GM19238 (cell line): ENCODE results near the gene B4GALT2.

Experiments
- DNase-seq: peaks from one replicate; pipeline ENCODE4 v3.0.0; 2011; ENCODE audit warnings: low spot score; ENCODE audit not compliant: insufficient read length

B4GALT2 gene

DNA sequence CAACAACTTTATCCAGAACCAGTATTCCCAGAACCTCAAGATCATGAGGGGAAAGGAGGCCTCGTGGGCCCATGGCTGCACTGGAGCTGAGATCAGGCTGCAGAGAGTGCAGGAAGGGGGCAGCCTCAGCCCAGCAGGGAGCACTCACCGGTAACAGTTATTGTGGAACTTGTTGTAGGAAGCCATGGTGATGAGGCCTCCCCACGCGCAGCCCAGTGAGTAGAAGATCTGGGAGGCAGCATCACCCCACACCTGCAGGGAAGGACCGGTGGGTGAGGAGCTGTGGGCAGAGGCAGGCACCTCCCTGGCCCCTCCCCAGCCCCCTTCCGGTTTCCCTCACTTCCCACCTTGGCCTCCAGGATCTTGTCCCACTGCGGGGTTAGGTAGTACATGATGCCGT, 23.2 kb downstream of the B4GALT2 start:
- no peak for DNase-seq

DNA sequence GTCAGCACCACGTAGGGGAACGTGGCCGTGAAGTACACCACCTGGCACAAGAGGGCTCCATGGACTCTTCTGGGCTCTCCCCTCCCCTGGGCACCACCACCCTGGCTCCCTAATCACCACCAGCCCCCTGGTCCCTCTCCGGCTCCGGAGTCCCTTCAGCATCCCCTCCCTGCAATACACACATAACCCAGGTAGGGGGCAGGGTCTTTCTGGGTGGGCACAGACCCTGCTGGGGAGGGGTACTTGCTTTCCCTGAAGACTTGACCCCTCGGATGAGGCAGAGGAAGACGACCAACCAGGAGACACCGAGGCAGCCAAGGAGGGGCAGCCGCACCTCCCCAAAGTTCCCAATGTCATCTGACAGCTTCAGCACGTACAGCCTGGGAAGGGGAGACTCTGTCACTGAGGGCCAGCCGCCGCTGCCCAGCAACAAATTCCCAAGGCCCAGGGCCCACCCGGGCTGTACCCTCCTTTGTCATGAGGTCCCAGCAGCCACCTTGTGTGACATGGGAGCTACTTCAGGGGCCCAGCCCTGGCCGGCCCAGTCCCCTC, 23.7 kb downstream of the B4GALT2 start:
- no peak for DNase-seq

GRCh38 chr1:44008259-44008658, 29.2 kb downstream of the B4GALT2 start:
- DNase-seq = no peak

DNA sequence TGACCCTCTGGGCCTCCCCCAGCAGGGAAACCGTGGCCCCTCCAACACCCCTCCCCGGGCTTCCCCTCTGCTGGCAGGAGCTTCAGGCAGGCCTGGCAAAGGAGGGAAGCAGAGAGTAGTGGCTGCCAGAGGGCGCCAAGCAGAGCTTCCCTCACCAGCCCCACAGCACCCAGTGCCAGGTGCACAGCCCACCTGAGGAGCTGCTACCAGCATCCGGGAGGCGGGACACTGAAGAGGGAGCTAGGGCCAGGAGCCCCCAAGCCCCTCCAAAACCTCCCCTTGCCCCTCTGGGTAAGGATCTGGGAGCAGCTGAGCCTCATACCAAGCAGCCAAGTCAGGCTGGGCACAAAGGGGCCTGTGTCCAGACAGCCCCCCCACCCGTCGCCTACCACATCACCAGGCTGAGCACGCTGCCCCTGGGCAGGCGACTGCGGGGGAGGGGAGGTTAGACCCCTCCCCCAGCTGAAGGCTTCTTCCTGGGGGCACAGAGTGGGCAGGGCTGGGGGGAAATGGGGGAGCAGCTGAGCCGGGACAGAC, 32.0 kb downstream of the B4GALT2 start:
- DNase-seq = no peak

DNA sequence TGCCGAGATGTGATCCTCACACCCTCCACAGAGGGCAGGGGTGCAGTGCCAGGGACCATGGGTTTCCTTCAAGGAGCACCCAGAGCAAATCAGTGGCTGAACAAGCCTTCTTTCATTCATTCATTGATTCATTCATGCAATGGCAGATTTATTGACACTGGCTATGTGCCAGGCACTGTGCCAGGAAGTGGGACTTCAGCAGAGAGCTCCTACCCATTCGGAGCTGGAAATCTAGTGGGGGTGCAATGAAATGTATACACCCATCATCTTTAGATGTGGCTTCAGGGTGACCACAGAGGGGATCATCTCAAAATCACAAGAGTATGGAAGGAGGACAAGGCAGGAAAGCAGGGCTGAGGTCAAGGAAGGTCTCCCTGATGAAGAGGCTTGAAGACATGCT, 33.4 kb downstream of the B4GALT2 start:
- DNase-seq = no peak

DNA sequence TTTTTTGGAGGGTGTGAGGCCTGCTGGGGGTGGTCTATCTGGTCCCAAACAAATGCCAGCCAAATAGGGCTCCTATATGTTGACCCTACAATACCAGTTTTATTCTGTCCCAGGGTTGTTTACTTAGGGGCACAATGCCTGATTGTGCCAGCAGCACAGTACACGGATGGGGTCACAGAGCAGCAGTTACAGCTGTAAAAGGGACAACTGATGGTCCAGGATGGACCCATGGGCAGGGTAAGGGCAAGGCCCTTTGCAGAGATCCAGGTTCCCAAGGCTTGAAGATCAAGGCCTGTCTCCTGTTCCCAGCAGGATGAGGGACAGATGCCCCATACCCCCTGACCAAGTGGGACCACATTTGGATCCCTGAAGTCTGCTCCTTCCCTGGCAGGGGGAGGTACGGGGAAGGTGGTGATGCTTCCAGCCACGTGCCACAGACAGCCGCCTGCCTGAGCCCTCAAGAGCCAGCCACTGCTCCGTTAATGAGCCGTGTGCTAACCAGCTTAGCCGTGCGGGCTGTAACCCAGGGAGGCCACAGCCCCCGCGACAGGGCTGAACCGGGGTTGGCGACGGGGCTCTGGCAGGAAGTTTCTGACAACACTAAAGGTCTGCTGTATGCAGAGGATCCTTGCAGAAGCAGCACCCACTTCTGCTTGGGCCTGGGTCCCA, 34.1 kb downstream of the B4GALT2 start:
- DNase-seq = no peak

GRCh38 chr1:44013949-44014348, 34.9 kb downstream of the B4GALT2 start:
- DNase-seq = no peak

DNA sequence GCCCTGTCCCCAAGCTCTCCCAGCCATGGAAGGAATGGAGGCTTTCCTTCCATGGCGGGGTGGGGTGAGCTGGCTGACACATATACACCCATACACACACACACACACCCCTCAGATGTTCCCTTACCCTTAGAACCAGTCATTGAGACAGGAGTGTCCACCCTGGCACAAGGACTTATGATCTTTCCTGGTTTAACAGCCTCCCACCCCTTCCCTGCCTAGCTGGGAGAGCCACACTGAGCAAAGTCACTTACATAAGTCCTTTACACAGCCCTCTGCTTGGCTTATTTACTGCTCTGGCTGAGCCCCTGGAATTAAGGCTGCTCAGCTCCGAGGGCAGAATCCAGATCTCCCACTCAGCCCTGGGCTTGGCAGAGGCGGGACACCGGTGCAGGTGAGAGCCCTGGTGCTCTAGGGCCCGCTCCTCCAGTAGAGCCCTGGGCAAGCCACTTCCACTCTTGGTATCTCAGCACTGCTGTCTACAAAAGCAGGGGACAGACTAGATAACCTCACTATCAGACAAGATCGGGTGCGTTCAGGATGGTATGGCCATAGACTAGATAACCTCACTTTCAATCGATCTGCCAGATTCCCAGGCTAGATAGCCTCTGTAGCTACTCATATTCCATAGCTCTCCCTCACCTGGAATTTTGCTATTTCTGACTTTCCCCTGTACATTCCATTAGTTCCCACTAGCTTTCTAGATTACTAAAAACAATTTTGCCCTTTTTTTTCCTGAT, 35.5 kb downstream of the B4GALT2 start:
- no peak for DNase-seq

GRCh38 chr1:44015206-44015605, 36.2 kb downstream of the B4GALT2 start:
- no peak for DNase-seq

DNA sequence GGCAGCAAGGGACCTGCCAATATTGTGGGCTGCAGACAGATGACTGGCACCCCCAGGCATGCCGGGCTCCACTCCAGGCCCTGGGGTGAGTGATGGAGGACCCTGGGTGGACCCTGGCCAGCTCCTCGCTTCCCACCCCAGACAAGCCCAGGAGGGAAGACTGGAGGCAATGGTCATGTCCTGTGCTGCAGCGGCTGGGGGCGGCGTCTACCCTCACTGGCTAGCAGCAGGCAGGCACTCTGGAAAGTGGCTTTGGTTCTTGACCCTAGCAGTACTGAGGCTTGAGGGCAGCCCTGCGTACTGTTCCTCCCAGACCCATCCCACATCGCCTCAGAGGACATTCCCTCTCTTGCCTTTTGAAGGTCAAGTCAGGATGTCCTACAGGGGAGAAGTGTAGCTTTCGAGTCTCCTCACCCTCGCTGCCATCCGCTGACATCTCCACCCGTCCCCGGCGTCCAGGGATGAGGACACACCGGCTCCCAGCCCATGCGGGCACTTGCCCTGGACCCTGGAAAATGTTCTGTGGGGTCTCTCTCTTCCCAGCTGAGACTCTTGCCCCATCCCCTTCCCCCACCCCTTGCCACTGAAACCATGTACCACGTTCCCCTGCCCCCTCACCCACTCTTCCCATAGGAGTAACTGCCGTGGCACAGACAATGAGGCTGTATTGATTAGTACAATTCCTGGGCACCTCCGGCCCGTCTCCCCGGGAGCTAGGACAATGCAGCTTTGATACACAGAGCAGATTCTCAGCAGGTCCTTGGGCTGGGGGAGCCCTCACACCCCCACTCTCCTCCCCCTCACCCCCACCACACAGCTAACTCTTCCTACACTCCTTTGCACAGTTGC, 37.3 kb downstream of the B4GALT2 start:
- DNase-seq = no peak

GRCh38 chr1:44016890-44017400, 37.9 kb downstream of the B4GALT2 start:
- no peak for DNase-seq

DNA sequence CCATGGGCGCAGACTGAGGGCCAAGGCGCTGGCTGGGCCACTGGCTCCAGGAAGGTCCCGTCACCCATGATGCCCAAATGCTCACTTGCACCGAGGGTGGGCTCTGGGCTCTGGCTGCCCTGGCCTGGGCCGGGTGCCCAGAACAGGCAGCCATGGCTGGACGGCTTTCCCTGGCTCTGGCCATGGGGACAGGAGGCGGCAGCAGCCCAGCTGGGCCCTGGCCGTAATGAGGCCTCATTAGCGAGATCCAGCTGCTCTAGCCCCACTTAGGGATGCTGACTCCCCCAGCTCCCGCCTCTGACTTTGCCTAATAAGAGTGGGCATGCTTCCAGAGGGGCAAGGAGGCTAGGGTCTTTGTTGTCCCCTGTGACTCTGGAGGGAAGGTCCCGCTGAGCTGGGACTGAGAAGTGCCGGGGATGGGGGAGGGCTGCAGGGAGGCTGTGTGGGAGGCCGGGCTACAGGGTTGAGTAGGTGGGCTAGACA, 40.5 kb downstream of the B4GALT2 start:
- no peak for DNase-seq

GRCh38 chr1:44020464-44020863, 41.5 kb downstream of the B4GALT2 start:
- no peak for DNase-seq

GRCh38 chr1:44021156-44021555, 42.1 kb downstream of the B4GALT2 start:
- DNase-seq = no peak

DNA sequence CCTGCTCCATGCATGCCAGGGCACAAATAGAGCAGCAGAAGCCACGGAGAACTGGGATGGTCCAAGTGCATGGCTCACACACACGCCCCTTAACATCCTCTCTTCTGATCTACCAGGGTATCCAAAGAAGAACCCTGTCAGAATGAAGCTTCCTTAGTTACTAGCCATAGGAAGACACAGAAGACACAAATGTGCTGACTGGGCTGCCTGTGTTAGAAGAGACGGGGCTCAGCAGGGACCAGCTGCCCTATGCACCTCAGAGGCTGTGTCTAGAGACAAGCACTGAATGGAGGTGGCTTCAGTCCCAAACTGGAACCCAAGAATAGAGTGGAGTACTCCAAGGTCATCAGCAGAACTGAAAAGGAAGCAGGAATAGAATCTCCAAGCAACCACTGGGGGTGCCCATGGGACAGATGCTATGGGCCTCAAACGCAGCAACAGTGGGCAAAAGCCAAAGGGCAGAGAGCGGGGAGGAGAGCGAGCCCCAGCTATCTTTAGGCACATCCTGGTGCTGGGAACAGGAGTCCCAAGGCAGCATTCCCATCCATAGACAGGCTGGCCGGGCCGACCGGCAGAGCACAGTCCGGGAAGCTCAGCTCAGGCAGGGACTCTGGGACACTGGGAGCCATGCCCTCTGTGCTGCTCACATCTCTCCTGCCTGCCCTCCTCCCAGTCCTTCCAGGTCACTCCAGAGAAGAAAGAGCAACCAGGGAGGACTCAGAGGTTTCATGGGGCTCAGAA, 42.7 kb downstream of the B4GALT2 start:
- no peak for DNase-seq

GRCh38 chr1:44024031-44024902, 45.3 kb downstream of the B4GALT2 start:
- DNase-seq = no peak

- no peak for DNase-seq
Measured at GRCh38 chr1:44024903-44025525, 46.0 kb downstream of the B4GALT2 start.

DNA sequence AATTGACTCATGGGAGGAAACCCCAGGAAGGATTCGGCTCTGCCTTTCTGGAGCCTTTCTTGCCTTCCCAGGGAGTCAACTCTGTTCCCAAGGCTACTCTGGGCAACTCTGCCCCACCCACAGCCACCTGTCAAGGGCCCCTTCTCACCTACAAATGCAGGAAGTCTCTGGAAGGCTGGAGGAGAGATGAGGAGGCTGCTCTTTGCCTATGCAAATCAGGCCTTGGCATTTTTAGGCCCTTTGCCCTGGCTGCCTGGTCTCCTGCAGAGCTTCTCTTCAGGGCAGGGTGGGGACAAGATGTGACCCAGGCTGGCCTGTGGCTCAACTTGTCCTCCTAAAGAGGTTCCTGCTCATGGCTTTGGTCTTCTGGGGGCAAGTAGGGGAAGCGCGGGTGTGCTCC, 46.8 kb downstream of the B4GALT2 start:
- no peak for DNase-seq

DNA sequence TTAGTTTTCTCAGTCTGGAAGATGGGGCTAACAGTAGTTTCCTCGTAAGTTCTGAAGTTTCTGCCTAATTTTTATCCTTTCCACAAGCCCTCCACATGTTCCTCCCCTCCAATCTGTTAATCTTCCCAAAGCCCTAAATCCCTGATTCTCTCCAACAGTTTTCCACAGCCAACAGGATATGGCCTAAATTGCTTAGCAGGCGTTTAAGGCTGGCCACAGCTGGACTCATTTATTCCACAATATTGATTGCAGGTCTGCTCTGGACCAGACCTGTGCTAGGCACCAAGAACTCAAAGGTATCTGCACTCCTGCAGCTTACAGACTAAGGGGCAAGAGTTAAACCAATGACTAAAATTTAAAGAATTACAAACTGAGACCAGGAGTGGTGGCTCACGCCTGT, 48.3 kb downstream of the B4GALT2 start:
- no peak for DNase-seq
